GM19328 (cell line): ENCODE measurements around the gene ARHGAP12.
"Not testable (repeated sequence)": the region's sequence is repeated elsewhere in the genome, so short reads cannot be mapped to it uniquely, and the experiment has no call there.

Experiments
- ATAC-seq: cut with Tn5 transposase; IDR thresholded peaks from one replicate; pipeline ENCODE4 v1.9.1; 2021; ENCODE audit warnings: mild to moderate bottlenecking, moderate library complexity; ENCODE audit not compliant: unreplicated experiment

ARHGAP12 gene, protein sequence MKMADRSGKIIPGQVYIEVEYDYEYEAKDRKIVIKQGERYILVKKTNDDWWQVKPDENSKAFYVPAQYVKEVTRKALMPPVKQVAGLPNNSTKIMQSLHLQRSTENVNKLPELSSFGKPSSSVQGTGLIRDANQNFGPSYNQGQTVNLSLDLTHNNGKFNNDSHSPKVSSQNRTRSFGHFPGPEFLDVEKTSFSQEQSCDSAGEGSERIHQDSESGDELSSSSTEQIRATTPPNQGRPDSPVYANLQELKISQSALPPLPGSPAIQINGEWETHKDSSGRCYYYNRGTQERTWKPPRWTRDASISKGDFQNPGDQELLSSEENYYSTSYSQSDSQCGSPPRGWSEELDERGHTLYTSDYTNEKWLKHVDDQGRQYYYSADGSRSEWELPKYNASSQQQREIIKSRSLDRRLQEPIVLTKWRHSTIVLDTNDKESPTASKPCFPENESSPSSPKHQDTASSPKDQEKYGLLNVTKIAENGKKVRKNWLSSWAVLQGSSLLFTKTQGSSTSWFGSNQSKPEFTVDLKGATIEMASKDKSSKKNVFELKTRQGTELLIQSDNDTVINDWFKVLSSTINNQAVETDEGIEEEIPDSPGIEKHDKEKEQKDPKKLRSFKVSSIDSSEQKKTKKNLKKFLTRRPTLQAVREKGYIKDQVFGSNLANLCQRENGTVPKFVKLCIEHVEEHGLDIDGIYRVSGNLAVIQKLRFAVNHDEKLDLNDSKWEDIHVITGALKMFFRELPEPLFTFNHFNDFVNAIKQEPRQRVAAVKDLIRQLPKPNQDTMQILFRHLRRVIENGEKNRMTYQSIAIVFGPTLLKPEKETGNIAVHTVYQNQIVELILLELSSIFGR

DNA sequence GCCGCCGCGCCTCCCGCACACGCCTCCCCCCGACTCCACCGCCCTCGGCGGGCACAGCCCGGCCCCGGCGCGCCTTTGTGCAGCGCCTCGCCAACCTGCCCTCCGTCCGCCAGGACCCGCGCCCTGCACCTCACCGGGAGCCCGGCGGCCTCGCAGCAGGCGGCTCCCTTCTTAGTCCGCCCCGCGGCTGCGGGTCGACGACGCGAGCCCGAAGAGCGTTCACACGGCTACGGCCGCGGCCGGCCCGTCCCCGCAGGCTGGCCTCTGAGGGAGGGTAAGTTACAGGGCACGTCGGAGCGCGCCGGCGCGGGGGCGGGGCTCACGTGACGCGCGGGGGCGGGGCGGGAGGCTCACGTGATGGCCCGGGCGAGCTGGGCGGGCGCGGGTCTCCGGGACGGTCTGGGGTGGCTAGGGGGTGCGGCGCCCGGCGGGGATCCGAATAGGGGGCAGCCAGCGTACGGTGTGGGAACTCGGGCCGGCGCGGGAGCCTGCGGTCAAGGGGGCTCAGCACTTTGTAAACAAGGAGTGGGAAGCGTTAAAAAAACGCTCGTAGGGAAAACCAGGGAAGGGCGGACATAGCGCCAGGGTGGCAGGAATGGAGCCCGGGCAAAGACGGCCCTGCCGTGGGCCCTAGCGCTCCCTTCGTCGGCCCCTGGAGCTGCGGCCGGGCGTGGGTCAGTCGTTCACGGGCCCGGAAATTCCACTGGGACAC, at the start of gene ARHGAP12:
TSS of gene ARHGAP12 (minus strand) at position 283 of the 712 bp plus-strand sequence. CDS start 19,976 bp downstream, outside the sequence.
- ATAC-seq = peak; percentile 79

DNA sequence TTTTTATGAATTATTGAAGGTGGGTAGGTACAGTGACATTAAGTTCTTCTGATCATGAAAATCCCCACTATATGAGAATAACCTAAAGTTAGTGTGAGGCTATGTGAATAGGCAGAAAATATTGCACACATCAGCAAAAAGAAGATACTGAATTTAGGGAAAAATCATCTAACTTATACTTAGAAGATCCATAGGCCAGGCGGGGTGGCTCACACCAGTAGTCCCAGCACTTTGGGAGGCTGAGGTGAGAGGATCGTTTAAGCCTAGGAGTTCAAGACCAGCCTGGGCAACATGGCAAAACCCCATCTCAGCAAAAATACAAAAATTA, 49.5 kb upstream of the ARHGAP12 start:
- ATAC-seq = no peak

DNA sequence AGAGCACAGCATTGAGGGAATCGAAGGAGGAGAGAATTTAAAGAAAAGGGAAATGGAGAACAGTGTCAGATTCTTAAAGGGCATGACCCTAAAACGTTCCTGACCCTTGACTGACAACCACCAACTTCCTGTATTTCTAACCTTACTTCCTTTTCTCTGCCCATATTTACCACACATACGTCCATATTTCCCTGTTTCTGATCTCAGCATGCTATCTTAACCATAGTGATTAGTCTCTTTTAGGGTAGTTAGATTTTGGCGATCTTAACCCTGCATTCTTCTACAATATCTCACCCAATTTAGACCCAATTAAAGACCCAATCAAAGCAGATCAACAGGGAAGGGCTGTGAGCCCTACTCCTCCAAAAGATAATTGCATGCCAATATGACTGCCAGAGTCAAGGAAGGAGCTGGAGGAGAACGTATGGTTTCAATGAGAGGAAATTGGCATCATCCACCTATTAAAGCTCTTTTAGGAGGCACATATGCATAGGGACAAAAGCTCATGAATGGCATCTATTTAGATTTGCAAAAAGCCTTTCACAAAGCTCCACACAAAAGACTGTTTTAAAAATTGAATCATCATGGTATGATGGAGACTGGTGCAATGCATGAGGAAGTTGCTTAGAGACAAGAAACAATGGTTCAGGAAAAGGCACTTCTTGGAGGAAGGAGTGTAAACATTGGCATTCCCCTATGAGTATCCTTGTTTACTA, 49.0 kb upstream of the ARHGAP12 start:
- no peak for ATAC-seq

DNA sequence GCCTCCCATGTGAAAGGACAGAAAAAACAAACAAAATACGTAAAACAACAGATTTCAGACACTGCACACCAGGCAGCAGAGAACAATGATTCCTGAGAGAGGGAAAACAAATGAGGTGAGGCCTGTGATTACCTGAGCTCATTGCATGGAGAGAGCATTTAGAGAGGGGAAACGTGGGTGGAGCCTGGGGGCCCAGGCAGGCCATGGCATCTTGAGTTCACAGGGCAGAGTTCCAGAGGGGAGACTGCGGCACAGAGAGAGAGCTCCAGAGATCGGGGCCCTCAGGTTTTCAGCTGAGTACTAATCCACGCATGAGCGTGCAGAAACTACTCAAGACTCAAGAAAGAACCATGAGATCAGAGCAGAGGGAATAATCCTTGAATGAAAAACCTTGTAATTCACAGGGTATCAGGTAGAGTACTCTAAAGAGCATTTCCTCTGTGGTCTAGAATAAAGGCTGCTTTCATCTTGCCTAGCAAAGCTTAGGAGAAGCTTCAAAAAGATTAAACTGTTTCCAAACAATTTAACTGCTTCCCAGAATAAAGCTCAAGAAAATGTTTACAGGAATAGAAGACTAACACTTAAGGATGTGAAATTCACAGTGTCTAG, 46.6 kb upstream of the ARHGAP12 start:
- no peak for ATAC-seq

DNA sequence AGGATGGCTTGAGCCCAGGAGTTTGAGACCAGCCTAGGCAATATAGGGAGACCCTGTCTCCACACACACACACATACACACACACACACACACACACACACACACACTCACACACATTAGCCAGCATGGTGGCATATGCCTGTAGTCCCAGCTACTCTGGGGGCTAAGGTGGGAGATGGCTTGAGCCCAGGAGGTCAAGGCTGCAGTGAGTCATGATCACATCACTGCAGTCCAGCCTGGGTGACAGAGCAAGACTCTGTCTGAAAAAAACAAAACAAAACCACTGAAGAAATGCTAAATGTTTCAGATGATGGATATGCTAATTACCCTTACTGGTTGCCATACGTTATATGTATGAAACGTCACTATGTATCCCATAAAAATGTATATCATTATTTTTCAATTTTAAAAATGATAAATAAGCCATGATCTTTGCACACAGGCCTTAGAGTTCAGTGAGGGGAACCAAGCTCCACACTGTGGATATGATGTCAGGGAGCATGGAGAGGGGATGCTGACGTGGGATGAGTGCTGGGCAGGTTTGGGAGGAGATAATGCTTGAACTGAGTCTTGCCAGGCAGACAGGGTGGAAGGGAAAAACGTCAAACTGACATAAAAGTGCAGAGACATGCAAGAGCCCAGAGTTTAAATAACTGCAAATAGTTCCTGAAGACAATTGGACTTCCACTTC, 45.9 kb upstream of the ARHGAP12 start:
- ATAC-seq = no peak

DNA sequence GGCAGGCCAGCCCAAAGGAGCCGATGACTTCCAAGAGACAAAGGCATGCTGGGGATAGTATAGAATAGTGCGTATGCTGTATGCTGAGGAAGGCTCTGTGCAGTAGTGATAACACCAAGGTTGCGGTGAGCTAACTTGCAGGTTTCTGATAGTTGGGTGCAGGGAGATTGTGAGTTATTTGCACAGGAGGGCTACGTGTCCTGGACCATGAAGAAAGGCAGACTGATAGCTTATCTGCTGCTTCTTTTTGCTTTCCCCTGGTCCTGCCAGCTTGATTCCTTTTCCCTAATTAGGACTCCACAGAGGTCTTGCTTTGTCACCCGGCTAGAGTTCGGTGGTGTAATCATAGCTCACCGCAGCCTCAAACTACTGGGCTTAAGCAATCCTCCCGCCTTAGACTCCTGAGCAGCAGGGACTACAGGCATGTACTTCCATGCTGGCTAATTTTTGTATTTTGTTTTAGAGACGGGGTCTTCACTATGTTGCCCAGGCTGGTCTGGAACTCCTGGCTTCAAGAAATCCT, 43.9 kb upstream of the ARHGAP12 start:
- no peak for ATAC-seq

DNA sequence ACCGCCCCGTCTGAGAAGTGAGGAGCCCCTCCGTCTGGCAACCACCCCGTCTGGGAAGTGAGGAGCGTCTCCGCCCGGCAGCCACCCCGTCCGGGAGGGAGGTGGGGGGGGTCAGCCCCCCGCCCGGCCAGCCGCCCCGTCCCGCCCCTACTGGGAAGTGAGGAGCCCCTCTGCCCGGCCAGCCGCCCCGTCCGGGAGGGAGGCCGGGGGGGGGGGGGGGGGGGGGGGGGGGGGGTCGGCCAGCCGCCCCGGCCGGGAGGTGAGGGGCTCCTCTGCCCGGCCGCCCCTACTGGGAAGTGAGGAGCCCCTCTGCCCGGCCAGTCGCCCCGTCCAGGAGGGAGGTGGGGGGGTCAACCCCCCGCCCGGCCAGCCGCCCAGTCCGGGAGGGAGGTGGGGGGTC, 41.2 kb upstream of the ARHGAP12 start:
- not testable (repeated sequence) for ATAC-seq

DNA sequence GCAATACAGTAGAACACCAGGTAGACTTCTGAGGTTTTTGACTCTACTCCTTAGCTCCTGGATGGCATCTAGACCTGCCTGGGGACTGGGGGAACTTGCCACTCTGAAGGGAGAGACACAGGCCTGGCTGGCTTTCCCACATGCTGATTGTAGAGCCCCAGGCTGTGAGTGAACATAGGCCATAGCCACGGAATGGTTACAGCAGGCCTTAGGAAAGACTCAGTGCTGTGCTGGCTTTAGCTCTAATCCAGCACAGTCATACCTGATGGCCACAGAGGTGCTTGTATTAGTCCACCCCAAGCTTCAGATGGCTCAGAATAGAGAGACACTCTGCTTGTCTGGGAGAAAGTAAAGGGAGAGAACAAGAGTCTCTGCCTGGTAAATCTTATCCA, 35.0 kb upstream of the ARHGAP12 start:
- no peak for ATAC-seq

DNA sequence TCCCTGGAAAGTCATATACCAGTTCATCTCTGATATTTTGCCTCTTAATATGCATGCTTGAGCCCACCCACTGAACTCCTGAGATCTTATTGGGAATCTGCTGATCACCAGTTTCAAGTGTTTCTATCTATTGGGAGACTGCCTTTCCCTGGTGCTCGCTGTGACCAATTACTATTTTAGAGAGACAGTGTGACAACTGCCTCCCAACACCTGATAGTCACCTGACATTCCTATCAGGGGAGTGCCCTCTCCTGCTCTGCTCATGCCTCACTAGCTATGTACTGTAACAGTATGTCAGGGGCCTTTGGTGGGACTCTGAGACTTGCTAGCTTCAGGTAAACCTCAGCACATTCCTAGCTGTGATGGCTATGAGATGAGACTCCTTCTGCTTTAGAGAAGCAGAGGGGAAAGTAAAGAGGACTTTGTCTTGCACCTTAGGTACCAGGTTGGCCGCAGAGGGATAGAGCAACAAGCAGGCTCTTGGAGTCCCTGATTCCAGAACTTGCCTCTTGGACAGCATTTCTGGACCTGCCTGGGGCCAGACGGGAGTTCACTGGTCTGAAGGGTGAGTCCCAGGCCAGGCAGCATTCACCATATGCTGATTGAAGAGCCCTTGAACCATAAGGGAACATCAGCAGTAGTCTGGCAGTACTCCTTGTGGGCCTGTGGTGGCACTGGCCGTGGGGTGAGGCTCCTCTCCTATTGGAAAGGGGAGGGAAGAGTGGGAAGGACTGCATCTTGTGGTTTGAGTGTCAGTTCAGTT, 34.4 kb upstream of the ARHGAP12 start:
- no peak for ATAC-seq

DNA sequence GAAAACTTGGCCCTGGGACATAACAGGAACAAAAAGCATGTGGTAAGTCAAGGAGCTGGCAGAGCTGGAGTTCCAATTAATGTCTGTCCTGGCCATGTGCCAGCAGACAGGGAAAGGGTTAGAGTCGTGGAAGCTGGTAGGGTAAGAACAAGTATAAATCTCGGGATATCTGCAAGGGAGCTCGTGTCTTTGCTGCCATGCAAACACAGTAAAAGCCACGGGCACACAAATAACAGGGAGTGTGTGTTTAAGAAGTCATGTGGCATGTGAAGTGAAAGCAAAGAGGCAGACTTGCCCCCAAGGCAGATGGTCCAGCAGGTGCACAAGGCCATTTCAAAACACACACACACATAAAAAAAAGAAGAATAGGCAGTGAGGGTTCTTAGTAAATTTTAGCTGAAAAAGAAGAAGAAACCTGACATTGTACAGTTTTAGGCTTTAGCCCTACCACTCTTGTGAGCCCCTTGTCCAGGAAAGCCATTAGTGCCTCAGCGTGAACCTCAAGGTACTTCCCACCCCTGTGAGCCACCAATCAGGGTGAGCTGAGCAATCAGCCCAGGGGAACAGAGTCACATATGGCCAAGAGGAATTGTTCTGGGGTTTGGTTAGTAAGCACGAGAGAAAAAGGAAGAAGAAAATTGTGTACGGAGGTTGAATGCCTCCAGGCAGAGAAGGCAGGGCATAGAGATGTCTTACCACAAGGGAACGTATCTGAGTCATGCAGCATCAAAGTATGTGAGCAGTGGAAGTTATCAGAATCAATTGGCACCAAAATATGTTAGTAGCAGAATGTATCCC, 32.8 kb upstream of the ARHGAP12 start:
- no peak for ATAC-seq

DNA sequence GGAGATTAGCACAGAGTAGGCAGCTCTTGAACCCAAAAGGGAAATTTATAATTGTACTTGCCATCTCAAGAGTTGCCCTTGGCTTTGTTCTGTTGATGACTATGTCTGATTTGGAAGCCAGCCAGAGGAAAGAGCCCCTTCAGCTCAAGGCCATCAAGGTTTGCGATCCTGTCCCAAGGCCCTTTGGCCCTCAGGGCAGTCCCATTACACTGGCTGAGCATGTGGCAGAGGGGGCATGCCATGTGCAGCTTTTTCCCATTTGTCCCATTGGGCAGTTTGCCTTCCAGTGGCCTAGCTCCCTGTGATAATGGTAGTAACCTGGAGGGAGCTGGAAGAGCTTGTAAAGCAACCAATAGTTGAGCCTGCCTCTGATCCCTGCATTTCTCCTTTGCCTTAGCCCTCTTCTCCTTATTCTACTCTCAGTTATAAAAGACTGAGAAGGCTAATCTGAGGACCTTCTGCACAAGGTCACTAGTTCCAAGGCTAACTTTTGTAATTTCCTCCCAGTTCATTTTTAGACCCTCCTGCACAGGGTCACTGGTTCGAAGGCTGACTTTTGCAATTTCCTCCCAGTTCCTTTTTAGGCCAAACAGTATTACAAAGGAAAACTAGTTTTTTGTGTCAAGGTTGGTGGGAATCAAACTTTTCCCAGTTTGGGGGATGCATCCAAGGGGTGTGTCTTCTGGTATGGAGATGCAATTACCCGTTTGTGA, 31.0 kb upstream of the ARHGAP12 start:
- ATAC-seq = no peak

DNA sequence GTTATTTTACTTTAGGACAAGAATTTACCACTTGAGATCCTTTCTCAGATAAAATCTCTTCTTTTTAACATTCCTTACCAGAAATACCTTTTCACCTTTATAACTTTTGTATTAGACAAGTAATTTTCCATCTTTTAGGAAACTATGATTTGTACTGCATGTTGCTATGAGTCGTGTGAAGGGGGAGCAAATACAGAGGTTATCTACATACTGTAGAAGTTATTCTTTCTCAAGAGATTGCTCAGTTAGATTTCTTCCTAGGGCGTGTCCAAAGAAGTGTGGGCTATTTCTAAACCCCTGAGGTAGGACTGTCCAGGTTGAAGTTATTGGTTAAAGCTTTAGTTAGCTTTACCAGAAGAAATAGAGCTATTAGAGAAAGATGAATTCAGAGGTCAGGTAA, 30.2 kb upstream of the ARHGAP12 start:
- no peak for ATAC-seq

DNA sequence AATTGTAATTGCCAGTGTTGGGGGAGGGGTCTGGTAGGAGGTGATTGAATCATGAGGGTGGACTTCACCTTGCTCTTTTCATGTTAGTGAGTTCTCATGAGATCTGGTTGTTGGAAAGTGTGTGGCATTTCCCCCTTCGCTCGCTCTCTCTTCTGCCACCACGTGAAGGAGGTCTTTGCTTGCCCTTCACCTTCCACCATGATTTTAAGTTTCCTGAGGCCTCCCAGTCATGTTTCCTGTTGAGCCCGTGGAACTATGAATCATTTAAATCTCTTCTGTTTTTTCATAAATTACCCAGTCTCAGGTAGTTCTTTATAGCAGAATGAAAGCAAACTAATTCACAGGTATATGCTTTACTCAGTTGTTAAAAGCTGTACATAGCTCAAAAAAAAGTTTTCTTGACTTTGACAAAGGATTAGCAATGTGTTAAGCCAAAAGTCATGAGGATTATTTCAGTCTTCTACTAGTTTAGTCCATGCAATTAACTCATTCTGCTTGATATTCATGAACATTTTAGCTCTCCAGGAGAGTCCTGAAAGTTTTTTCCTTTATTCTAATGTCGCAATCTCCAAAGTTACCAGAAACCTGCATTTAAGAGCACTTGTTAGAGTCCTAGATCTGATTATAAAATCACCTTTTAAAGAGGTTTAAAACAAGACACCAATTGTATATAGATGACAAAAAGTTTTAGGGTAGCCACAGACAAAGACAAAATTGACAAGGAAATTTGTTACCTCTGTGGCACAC, 27.7 kb upstream of the ARHGAP12 start:
- ATAC-seq = no peak

DNA sequence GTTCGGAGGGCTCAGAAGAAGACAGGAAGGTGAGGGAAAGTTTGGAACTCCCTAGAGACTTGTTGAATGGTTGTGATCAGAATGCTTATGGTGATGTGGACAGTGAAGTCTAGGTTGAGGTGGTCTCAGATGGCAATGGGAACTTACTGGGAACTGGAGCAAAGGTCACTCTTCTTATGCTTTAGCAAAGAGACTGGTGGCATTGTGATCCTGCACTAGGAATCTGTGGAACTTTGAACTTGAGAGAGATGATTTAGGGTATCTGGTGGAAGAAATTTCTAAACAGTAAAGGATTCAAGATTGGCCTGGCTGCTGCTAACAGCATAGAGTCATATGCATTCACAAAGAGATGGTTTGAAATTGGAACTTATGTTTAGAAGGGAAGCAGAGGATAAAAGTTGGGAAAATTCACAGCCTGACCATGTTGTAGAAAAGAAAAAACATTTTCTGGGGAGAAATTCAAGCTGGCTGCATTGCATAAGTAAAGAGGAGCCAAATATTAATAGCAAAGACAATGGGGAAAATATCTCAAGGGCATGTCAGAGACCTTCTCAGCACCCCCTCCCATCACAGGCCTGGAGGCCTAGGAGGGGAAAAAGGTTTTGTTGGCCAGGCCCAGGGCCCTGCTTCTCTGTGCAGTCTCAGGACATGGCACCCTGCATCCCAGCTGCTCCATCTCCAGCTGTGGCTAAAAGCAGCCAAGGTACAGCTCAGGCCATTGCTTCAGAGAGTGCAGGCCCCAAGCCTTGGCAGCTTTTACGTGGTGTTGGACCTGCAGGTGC, 26.0 kb upstream of the ARHGAP12 start:
- no peak for ATAC-seq

DNA sequence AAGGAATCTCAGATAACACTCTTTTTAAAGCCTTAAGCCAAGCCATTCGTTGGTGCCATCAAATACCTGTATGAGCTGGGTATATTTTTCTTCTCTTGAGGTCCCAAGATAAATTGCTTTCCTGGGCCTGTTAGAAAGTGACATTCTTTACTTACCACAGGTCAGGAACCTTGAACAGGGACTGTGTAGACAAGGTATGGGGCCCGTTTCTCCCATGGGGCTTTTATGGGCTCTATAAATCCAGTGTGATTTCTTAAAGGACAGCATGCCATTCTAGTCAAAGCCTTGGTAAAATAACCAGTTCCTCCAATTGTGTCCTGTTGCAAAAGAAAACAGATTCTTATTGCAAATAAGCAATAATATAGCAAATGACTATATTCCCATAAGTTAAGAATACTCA, 24.8 kb upstream of the ARHGAP12 start:
- ATAC-seq = no peak

DNA sequence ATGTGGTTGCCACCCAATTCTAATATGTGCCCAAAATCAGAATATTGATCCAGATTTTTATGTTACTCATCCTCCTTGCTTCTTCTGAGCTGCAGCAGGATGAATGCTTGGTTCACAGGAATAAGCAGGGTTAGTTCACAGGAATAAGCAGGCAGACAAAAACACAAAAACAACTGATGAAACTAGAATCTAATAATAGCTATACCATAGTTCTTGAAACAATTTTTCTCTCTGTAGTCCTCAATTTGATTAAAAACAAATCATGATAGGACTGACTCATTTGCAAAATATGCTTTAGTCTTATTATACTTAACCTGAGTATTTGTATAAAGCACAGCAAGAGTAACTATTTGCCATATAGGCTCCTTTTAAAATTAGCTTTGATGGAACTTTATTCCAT, 24.4 kb upstream of the ARHGAP12 start:
- ATAC-seq = no peak
